Measurements from ENCODE around the gene DYNLT1.
"Not testable (repeated sequence)": the region's sequence is repeated elsewhere in the genome, so short reads cannot be mapped to it uniquely, and the experiment has no call there.

Gene DYNLT1

GRCh38 chr6:158621694-158622544, 22.6 kb downstream of the DYNLT1 start:
- Histone ChIP-seq H3K36me3 (ENCODE audit: insufficient read depth, low read length) (peaks cover 48% of the 10 kb centered on the region), H2AFZ (ENCODE audit: low read depth, low read length) (no peak overlapping the region), H3K4me3 (ENCODE audit: low read length) (no peak overlapping the region), H3K4me1 (ENCODE audit: insufficient read depth, low read length) (no peaks in the 10 kb centered on the region), H3K27me3 (ENCODE audit: insufficient read depth, low read length) (no peaks in the 10 kb centered on the region), H3K9me3 (ENCODE audit: low read length) (peaks cover 2% of the 10 kb centered on the region)

GRCh38 chr6:158620963-158621693, 23.4 kb downstream of the DYNLT1 start:
- H3K4me1 ChIP-seq (ENCODE audit: insufficient read depth, low read length): no peaks in the 10 kb centered on the region
- H3K4me3 ChIP-seq (ENCODE audit: low read length): no peak overlapping the region
- no peaks in the 10 kb centered on the region for H3K27me3 ChIP-seq (ENCODE audit: insufficient read depth, low read length)
- H3K9me3 ChIP-seq (ENCODE audit: low read length): peaks cover 2% of the 10 kb centered on the region
- H3K36me3 ChIP-seq (ENCODE audit: insufficient read depth, low read length): peaks cover 40% of the 10 kb centered on the region
- no peak overlapping the region for H2AFZ ChIP-seq (ENCODE audit: low read depth, low read length)

GRCh38 chr6:158619922-158620801, 24.4 kb downstream of the DYNLT1 start:
- peaks cover 2% of the 10 kb centered on the region for H3K9me3 ChIP-seq (ENCODE audit: low read length)
- no peak overlapping the region for H2AFZ ChIP-seq (ENCODE audit: low read depth, low read length)
- H3K27me3 ChIP-seq (ENCODE audit: insufficient read depth, low read length): no peaks in the 10 kb centered on the region
- H3K4me1 ChIP-seq (ENCODE audit: insufficient read depth, low read length): no peaks in the 10 kb centered on the region
- H3K4me3 ChIP-seq (ENCODE audit: low read length): no peak overlapping the region
- H3K36me3 ChIP-seq (ENCODE audit: insufficient read depth, low read length): peaks cover 34% of the 10 kb centered on the region

- not testable (repeated sequence) for H3K4me1 ChIP-seq (ENCODE audit: insufficient read depth, low read length); H2AFZ ChIP-seq (ENCODE audit: low read depth, low read length); H3K4me3 ChIP-seq (ENCODE audit: low read length); H3K9me3 ChIP-seq (ENCODE audit: low read length); H3K27me3 ChIP-seq (ENCODE audit: insufficient read depth, low read length)
- peaks cover 30% of the 10 kb centered on the region for H3K36me3 ChIP-seq (ENCODE audit: insufficient read depth, low read length)
These were observed 26.3 kb downstream of the DYNLT1 start for GRCh38 chr6:158618289-158618688.

GRCh38 chr6:158614606-158615005, 29.9 kb downstream of the DYNLT1 start:
- H3K27me3 ChIP-seq (ENCODE audit: insufficient read depth, low read length); H3K9me3 ChIP-seq (ENCODE audit: low read length); H2AFZ ChIP-seq (ENCODE audit: low read depth, low read length); H3K4me3 ChIP-seq (ENCODE audit: low read length); H3K4me1 ChIP-seq (ENCODE audit: insufficient read depth, low read length): not testable (repeated sequence)
- H3K36me3 ChIP-seq (ENCODE audit: insufficient read depth, low read length): peaks cover 18% of the 10 kb centered on the region

- H3K36me3 ChIP-seq (ENCODE audit: insufficient read depth, low read length): peaks cover 44% of the 10 kb centered on the region
- no peaks in the 10 kb centered on the region for H3K9me3 ChIP-seq (ENCODE audit: low read length)
- H3K4me3 ChIP-seq (ENCODE audit: low read length): no peak overlapping the region
- H3K27me3 ChIP-seq (ENCODE audit: insufficient read depth, low read length): no peaks in the 10 kb centered on the region
- no peak overlapping the region for H2AFZ ChIP-seq (ENCODE audit: low read depth, low read length)
- no peaks in the 10 kb centered on the region for H3K4me1 ChIP-seq (ENCODE audit: insufficient read depth, low read length)
These were observed 32.8 kb downstream of the DYNLT1 start for GRCh38 chr6:158611541-158612370.

- Histone ChIP-seq H3K9me3 (ENCODE audit: low read length) (no peaks in the 10 kb centered on the region), H3K4me3 (ENCODE audit: low read length) (no peak overlapping the region), H2AFZ (ENCODE audit: low read depth, low read length) (no peak overlapping the region), H3K36me3 (ENCODE audit: insufficient read depth, low read length) (peaks cover 47% of the 10 kb centered on the region), H3K27me3 (ENCODE audit: insufficient read depth, low read length) (no peaks in the 10 kb centered on the region), H3K4me1 (ENCODE audit: insufficient read depth, low read length) (no peaks in the 10 kb centered on the region)
These were observed 33.5 kb downstream of the DYNLT1 start for GRCh38 chr6:158611039-158611438.

GRCh38 chr6:158610319-158610968, 34.1 kb downstream of the DYNLT1 start:
- no peaks in the 10 kb centered on the region for H3K27me3 ChIP-seq (ENCODE audit: insufficient read depth, low read length)
- no peak overlapping the region for H3K4me3 ChIP-seq (ENCODE audit: low read length)
- H3K9me3 ChIP-seq (ENCODE audit: low read length): no peaks in the 10 kb centered on the region
- no peak overlapping the region for H2AFZ ChIP-seq (ENCODE audit: low read depth, low read length)
- H3K4me1 ChIP-seq (ENCODE audit: insufficient read depth, low read length): no peaks in the 10 kb centered on the region
- peaks cover 47% of the 10 kb centered on the region for H3K36me3 ChIP-seq (ENCODE audit: insufficient read depth, low read length)

GRCh38 chr6:158609455-158610155, 34.9 kb downstream of the DYNLT1 start:
- Histone ChIP-seq H3K4me3 (ENCODE audit: low read length) (no peak overlapping the region), H2AFZ (ENCODE audit: low read depth, low read length) (no peak overlapping the region), H3K36me3 (ENCODE audit: insufficient read depth, low read length) (peaks cover 47% of the 10 kb centered on the region), H3K4me1 (ENCODE audit: insufficient read depth, low read length) (no peaks in the 10 kb centered on the region), H3K9me3 (ENCODE audit: low read length) (no peaks in the 10 kb centered on the region), H3K27me3 (ENCODE audit: insufficient read depth, low read length) (no peaks in the 10 kb centered on the region)

GRCh38 chr6:158608221-158608620, 36.3 kb downstream of the DYNLT1 start:
- no peaks in the 10 kb centered on the region for H3K4me1 ChIP-seq (ENCODE audit: insufficient read depth, low read length)
- no peaks in the 10 kb centered on the region for H3K27me3 ChIP-seq (ENCODE audit: insufficient read depth, low read length)
- no peak overlapping the region for H3K4me3 ChIP-seq (ENCODE audit: low read length)
- no peaks in the 10 kb centered on the region for H3K9me3 ChIP-seq (ENCODE audit: low read length)
- peaks cover 47% of the 10 kb centered on the region for H3K36me3 ChIP-seq (ENCODE audit: insufficient read depth, low read length)
- H2AFZ ChIP-seq (ENCODE audit: low read depth, low read length): no peak overlapping the region

GRCh38 chr6:158607411-158608170, 37.0 kb downstream of the DYNLT1 start:
- H3K36me3 ChIP-seq (ENCODE audit: insufficient read depth, low read length): peaks cover 47% of the 10 kb centered on the region
- no peaks in the 10 kb centered on the region for H3K4me1 ChIP-seq (ENCODE audit: insufficient read depth, low read length)
- no peaks in the 10 kb centered on the region for H3K27me3 ChIP-seq (ENCODE audit: insufficient read depth, low read length)
- no peaks in the 10 kb centered on the region for H3K9me3 ChIP-seq (ENCODE audit: low read length)
- H3K4me3 ChIP-seq (ENCODE audit: low read length): no peak overlapping the region
- H2AFZ ChIP-seq (ENCODE audit: low read depth, low read length): no peak overlapping the region

Measured in neuron (in vitro differentiated cells).